GM12878 (cell line): ENCODE results near the gene ACTA2. TPM values are rescaled to one million over a fixed set of nuclear protein-coding genes. Genes with fewer than 3 reads are reported as not detected.

ENCODE experiments used
- ATF7 ChIP-seq: fragments of 450-650 bp; IDR thresholded peaks from 2 replicates; pipeline ENCODE4 v1.6.1; 2016; ENCODE audit warnings: low read depth, mild to moderate bottlenecking
- BACH1 ChIP-seq: fragments of 450-650 bp; IDR thresholded peaks from 2 replicates; pipeline ENCODE4 v1.6.1; 2017; ENCODE audit warnings: mild to moderate bottlenecking, borderline replicate concordance
- BRCA1 ChIP-seq: IDR thresholded peaks from 2 replicates; pipeline ENCODE4 v1.6.1; 2011; ENCODE audit warnings: low read depth, low read length, improper control_type of control experiment
- CEBPB ChIP-seq, 2 experiments: fragments of 150-350 bp in 1 of 2; IDR thresholded peaks; 2 replicates each; pipeline ENCODE4 v1.6.1; 2012 to 2014; ENCODE audit warnings: low read depth in 2 of 2, low read length in 2 of 2, borderline replicate concordance in 1 of 2, inconsistent platforms in 1 of 2
- CHD2 ChIP-seq: IDR thresholded peaks from 2 replicates; pipeline ENCODE4 v1.6.1; 2011; ENCODE audit warnings: low read depth, low read length, improper control_type of control experiment, borderline replicate concordance
- EED ChIP-seq: sonication (generic); IDR thresholded peaks from 2 replicates; pipeline ENCODE4 v1.6.1; 2016; ENCODE audit warnings: antibody characterized with exemption, low read depth
- HCFC1 ChIP-seq: fragments of 150-350 bp; IDR thresholded peaks from 2 replicates; pipeline ENCODE4 v1.6.1; 2014; ENCODE audit warnings: low read length
- IKZF1 ChIP-seq: fragments of 450-650 bp; conservative IDR thresholded peaks from 2 replicates; pipeline ENCODE4 v1.6.1; 2017; ENCODE audit warnings: antibody characterized with exemption, mild to moderate bottlenecking
- KAT2A ChIP-seq: conservative IDR thresholded peaks from 2 replicates; pipeline ENCODE4 v1.6.1; 2011; ENCODE audit warnings: low read depth, low read length; ENCODE audit not compliant: control insufficient read depth
- MLLT1 ChIP-seq: fragments of 450-650 bp; IDR thresholded peaks from 2 replicates; pipeline ENCODE4 v1.6.1; 2016; ENCODE audit warnings: mild to moderate bottlenecking
- RFX5 ChIP-seq: IDR thresholded peaks from 2 replicates; pipeline ENCODE4 v1.6.1; 2011; ENCODE audit warnings: low read depth, low read length, improper control_type of control experiment
- SREBF2 ChIP-seq: IDR thresholded peaks from 2 replicates; pipeline ENCODE4 v1.6.1; 2012; ENCODE audit warnings: mild to moderate bottlenecking, low read length
- TAF1 ChIP-seq: IDR thresholded peaks from 2 replicates; pipeline ENCODE4 v1.6.1; 2011; ENCODE audit warnings: mild to moderate bottlenecking, low read depth, low read length, borderline replicate concordance
- USF2 ChIP-seq: IDR thresholded peaks from 2 replicates; pipeline ENCODE4 v1.6.1; 2011; ENCODE audit warnings: low read depth, low read length, improper control_type of control experiment, borderline replicate concordance
- ZBTB11 ChIP-seq: fragments of 450-650 bp; formaldehyde crosslinking; IDR thresholded peaks from 2 replicates; pipeline ENCODE4 v1.5.0; 2022; ENCODE audit warnings: mild to moderate bottlenecking, missing genetic modification characterization
- polyA plus RNA-seq, 11 experiments: library from polyadenylated mRNA; depleted of rRNA in 4 of 11; unstranded in 6 of 11; stranded (reverse) in 5 of 11; fragments of >200 nt; fragmentation: Nextera tagmentation in 4 of 11; fragmentation: Illumina TruSeq in 1 of 11; extraction: Ambion mirVana in 4 of 11; extraction: Trizol in 1 of 11; gene quantifications; 1 replicate in 1 of 11; 2 replicates in 10 of 11; pipeline versions ENCODE4 v1.2.1 to v1.2.3, GENCODE V29; 2011 to 2016; ENCODE audit warnings: inconsistent platforms in 2 of 11, missing spikeins in 2 of 11, low read depth in 1 of 11
- total RNA-seq, 4 experiments: library from RNA; depleted of rRNA in 3 of 4; stranded (reverse); fragments of >200 nt in 3 of 4; fragmentation: Illumina TruSeq in 1 of 4; extraction: Trizol in 1 of 4; gene quantifications; 2 replicates each; pipeline versions ENCODE4 v1.2.1 to v1.2.3, GENCODE V29; 2013 to 2021

ACTA2 gene
- total and polyA plus RNA-seq, 10 of the 15 experiments (the other 5 are each of a cell fraction or from before 2014, with no cell fraction given) = 7.4 to 78.2 (median 32.4) TPM

- TF ChIP-seq USF2 (no peak), ZBTB11 (no peak), SREBF2 (no peak), TAF1 (peak; percentile 81), BRCA1 (no peak), CEBPB (IDR thresholded peaks at IDR 0.05; ENCODE audit: borderline replicate concordance in 1 of 2, low read depth in 2 of 2, low read length in 2 of 2) (no peak), CHD2 (peak; percentile 32; the same call in 1 of the 2 replicates), MLLT1 (peak; percentile 93), EED (no peak; the same call in 1 of the 2 replicates), HCFC1 (no peak), ATF7 (peak; percentile 21; the same call in 1 of the 2 replicates), RFX5 (no peak), BACH1 (no peak; the same call in 1 of the 2 replicates), IKZF1 (peak; percentile 75), KAT2A (no peak)
These were observed 38.8 kb upstream of the ACTA2 start (continued) for GRCh38 chr10:88991161-88991898.
